Body of pancreas (tissue), 4 donors: ENCODE measurements around the gene PTBP1.

ENCODE experiments used
- POLR2A ChIP-seq, 3 donors: fragments of 450-650 bp; IDR thresholded peaks; one replicate each; pipeline ENCODE4 v1.6.1; 2016; ENCODE audit warnings: antibody characterized with exemption in 3 of 3, mild to moderate bottlenecking in 2 of 3
- TF ChIP-seq, protein P1 (sequence below), 7 experiments: fragments of 450-650 bp in 4 of 7; fragments of 200-600 bp in 3 of 7; sonication (generic) in 3 of 7; IDR thresholded peaks; one replicate each; pipeline ENCODE4 v1.5.1; 2016 to 2019; ENCODE audit warnings: antibody characterized with exemption in 7 of 7

DNA sequence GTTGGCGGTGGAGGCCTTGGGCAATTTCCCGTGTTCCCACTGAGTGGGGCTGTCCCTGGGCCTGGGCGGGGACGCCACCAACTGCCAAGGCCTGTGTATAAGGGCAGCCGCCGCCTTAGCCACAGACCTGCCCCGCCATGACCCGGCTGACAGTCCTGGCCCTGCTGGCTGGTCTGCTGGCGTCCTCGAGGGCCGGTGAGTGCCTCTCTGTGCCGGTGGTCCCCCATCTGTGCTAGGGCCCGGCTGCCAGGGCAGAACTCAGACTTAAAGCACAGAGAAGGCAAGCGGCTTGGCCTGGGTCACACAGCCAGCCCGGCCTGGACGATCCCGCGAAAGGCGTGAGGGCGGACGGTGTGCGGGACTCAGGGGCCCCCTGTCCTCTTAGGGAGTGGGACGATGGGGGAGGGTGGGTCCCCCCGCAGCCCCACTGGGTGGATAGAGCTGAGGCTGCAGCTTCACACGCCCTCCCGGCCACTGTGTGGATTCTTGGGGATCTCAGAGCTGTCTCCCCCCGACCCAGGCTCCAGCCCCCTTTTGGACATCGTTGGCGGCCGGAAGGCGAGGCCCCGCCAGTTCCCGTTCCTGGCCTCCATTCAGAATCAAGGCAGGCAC lies 30.6 kb downstream of the PTBP1 start, which contains the start of gene AZU1:
- TF ChIP-seq, protein P1, sequence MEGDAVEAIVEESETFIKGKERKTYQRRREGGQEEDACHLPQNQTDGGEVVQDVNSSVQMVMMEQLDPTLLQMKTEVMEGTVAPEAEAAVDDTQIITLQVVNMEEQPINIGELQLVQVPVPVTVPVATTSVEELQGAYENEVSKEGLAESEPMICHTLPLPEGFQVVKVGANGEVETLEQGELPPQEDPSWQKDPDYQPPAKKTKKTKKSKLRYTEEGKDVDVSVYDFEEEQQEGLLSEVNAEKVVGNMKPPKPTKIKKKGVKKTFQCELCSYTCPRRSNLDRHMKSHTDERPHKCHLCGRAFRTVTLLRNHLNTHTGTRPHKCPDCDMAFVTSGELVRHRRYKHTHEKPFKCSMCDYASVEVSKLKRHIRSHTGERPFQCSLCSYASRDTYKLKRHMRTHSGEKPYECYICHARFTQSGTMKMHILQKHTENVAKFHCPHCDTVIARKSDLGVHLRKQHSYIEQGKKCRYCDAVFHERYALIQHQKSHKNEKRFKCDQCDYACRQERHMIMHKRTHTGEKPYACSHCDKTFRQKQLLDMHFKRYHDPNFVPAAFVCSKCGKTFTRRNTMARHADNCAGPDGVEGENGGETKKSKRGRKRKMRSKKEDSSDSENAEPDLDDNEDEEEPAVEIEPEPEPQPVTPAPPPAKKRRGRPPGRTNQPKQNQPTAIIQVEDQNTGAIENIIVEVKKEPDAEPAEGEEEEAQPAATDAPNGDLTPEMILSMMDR (IDR thresholded peaks at IDR 0.05): no peak
- no peak for TF ChIP-seq POLR2A (IDR thresholded peaks at IDR 0.05)
